H1 (cell line): ENCODE measurements around the gene CGNL1. TPM values are rescaled to one million over a fixed set of nuclear protein-coding genes. Genes with fewer than 3 reads are reported as not detected.

Source experiments
- CTCF ChIA-PET: fragments of 300-600 bp; sonication (Branson Sonifier 250); formaldehyde crosslinking; loops from one replicate; lab custom pipeline; 2021; ENCODE audit not compliant: partially characterized antibody; lab: Charles Lee
- POLR2A ChIA-PET: fragments of 300-600 bp; sonication (Branson Sonifier 250); formaldehyde crosslinking; loops from one replicate; lab custom pipeline; 2021; ENCODE audit warnings: inconsistent platforms; ENCODE audit not compliant: partially characterized antibody; lab: Charles Lee
- DNase-seq, 2 experiments: peaks; one replicate each; pipeline versions ENCODE4 v3.0.0 to v3.0.0-alpha.2; 2010 to 2022; ENCODE audit warnings: low spot score in 2 of 2, low read depth in 1 of 2, mixed read lengths in 1 of 2
- FAIRE-seq: peaks from 2 replicates; lab custom pipeline; 2011; peaks lifted over from hg19 to GRCh38; lab: Jason Lieb, UNC
- H2AFZ ChIP-seq: 2 replicates; pipeline ENCODE4 v1.8.1; 2012; ENCODE audit warnings: low read length, inconsistent platforms
- H2AK5ac ChIP-seq: 2 replicates; pipeline ENCODE4 v1.6.1; 2013; ENCODE audit warnings: low read depth, low read length
- H2BK120ac ChIP-seq: replicated peaks from 2 replicates; pipeline ENCODE3; 2013; ENCODE audit warnings: low read depth, low read length, inconsistent platforms
- H2BK12ac ChIP-seq: 2 replicates; pipeline ENCODE4 v1.6.1; 2013; ENCODE audit warnings: low read depth, low read length
- H2BK15ac ChIP-seq: 2 replicates; pipeline ENCODE4 v1.6.1; 2013; ENCODE audit warnings: low read length
- H2BK20ac ChIP-seq: 2 replicates; pipeline ENCODE4 v1.6.1; 2013; ENCODE audit warnings: low read length
- H2BK5ac ChIP-seq: 2 replicates; pipeline ENCODE4 v1.6.1; 2013; ENCODE audit warnings: low read depth, low read length
- H3K14ac ChIP-seq: 2 replicates; pipeline ENCODE4 v1.6.1; 2013; ENCODE audit warnings: inconsistent platforms; ENCODE audit not compliant: insufficient read length
- H3K18ac ChIP-seq: 2 replicates; pipeline ENCODE4 v1.6.1; 2013; ENCODE audit warnings: low read length; ENCODE audit errors: extremely low read depth
- H3K23ac ChIP-seq: 2 replicates; pipeline ENCODE4 v1.6.1; 2013; ENCODE audit warnings: inconsistent platforms; ENCODE audit not compliant: insufficient read length
- H3K23me2 ChIP-seq: 2 replicates; pipeline ENCODE4 v1.6.1; 2013; ENCODE audit warnings: low read depth, low read length
- H3K27ac ChIP-seq: 2 replicates; pipeline ENCODE4 v1.6.1; 2011; ENCODE audit warnings: low read depth, low read length, inconsistent platforms
- H3K27me3 ChIP-seq, 4 experiments: replicated peaks in 1 of 4; 1 replicate in 1 of 4; 2 replicates in 3 of 4; pipeline versions ENCODE4 v1.6.1 to v1.8.1; 2011 to 2013; ENCODE audit warnings: low read length in 3 of 4, mild to moderate bottlenecking in 3 of 4, inconsistent platforms in 2 of 4, mixed read lengths in 2 of 4, moderate library complexity in 1 of 4; ENCODE audit not compliant: control insufficient read depth in 3 of 4, insufficient read depth in 3 of 4; ENCODE audit errors: extremely low read depth in 1 of 4
- H3K36me3 ChIP-seq, 4 experiments: 2 replicates each; pipeline versions ENCODE4 v1.6.1 to v1.8.1; 2011 to 2013; ENCODE audit warnings: mild to moderate bottlenecking in 4 of 4, low read length in 3 of 4, moderate library complexity in 2 of 4, control low read depth in 1 of 4, inconsistent platforms in 1 of 4; ENCODE audit not compliant: insufficient read depth in 4 of 4, control insufficient read depth in 2 of 4
- H3K4ac ChIP-seq: replicated peaks from 2 replicates; pipeline ENCODE3; 2013; ENCODE audit warnings: low read length, low read depth, mixed read lengths, inconsistent platforms; ENCODE audit not compliant: insufficient read length
- H3K4me1 ChIP-seq, 4 experiments: replicated peaks in 1 of 4; 1 replicate in 1 of 4; 2 replicates in 3 of 4; pipeline versions ENCODE4 v1.6.1 to v1.8.1; 2011 to 2013; ENCODE audit warnings: low read length in 3 of 4, inconsistent platforms in 2 of 4, mixed read lengths in 1 of 4; ENCODE audit not compliant: insufficient read depth in 4 of 4, control insufficient read depth in 3 of 4
- H3K4me2 ChIP-seq, 2 experiments: 2 replicates each; pipeline versions ENCODE4 v1.6.1 to v1.8.1; 2011 to 2013; ENCODE audit warnings: low read depth in 2 of 2, low read length in 2 of 2, control low read depth in 1 of 2, inconsistent platforms in 1 of 2, mild to moderate bottlenecking in 1 of 2; ENCODE audit not compliant: insufficient read depth in 1 of 2
- H3K4me3 ChIP-seq, 4 experiments: fragments of 200-600, 300-600 bp in 1 of 4; sonication (generic), shearing (Covaris generic), sonication (Bioruptor Twin) in 1 of 4; 2 replicates each; pipeline versions ENCODE4 v1.5.1 to v1.8.1; 2011 to 2016; ENCODE audit warnings: low read length in 4 of 4, low read depth in 3 of 4, control low read depth in 2 of 4, inconsistent platforms in 2 of 4, mild to moderate bottlenecking in 2 of 4, mixed read lengths in 1 of 4, moderate library complexity in 1 of 4; ENCODE audit not compliant: insufficient read depth in 2 of 4; ENCODE audit errors: extremely low read depth in 1 of 4
- H3K56ac ChIP-seq: replicated peaks from 2 replicates; pipeline ENCODE3; 2013; ENCODE audit warnings: low read depth, mild to moderate bottlenecking, mixed read lengths, low read length, inconsistent platforms; ENCODE audit not compliant: insufficient read length
- H3K79me1 ChIP-seq: 2 replicates; pipeline ENCODE4 v1.6.1; 2013; ENCODE audit warnings: low read depth, low read length, control low read depth
- H3K79me2 ChIP-seq, 2 experiments: 2 replicates each; pipeline versions ENCODE4 v1.6.1 to v1.8.1; 2012 to 2013; ENCODE audit warnings: low read length in 2 of 2, mild to moderate bottlenecking in 2 of 2, inconsistent platforms in 1 of 2; ENCODE audit not compliant: insufficient read depth in 2 of 2, control insufficient read depth in 1 of 2
- H3K9ac ChIP-seq, 4 experiments: replicated peaks in 1 of 4; 1 replicate in 1 of 4; 2 replicates in 3 of 4; pipeline versions ENCODE4 v1.6.1 to v1.8.1; 2011 to 2013; ENCODE audit warnings: low read depth in 3 of 4, low read length in 3 of 4, control low read depth in 2 of 4, mild to moderate bottlenecking in 2 of 4, moderate library complexity in 2 of 4, inconsistent platforms in 1 of 4; ENCODE audit errors: extremely low read depth in 1 of 4
- H3K9me3 ChIP-seq, 2 experiments: 2 replicates each; pipeline versions ENCODE4 v1.6.1 to v1.8.1; 2012 to 2013; ENCODE audit warnings: mild to moderate bottlenecking in 2 of 2, moderate library complexity in 2 of 2, control low read depth in 1 of 2, inconsistent platforms in 1 of 2, low read depth in 1 of 2, low read length in 1 of 2, mixed read lengths in 1 of 2; ENCODE audit not compliant: insufficient read depth in 2 of 2
- H4K20me1 ChIP-seq, 2 experiments: replicated peaks in 1 of 2; 2 replicates each; pipeline versions ENCODE3 to v1.8.1; 2011 to 2013; ENCODE audit warnings: inconsistent platforms in 2 of 2, low read length in 2 of 2, mild to moderate bottlenecking in 1 of 2; ENCODE audit not compliant: insufficient read depth in 2 of 2, control insufficient read depth in 1 of 2
- H4K5ac ChIP-seq: 2 replicates; pipeline ENCODE4 v1.6.1; 2013; ENCODE audit warnings: low read length, low read depth, mixed read lengths, inconsistent platforms; ENCODE audit not compliant: insufficient read length
- H4K8ac ChIP-seq: 2 replicates; pipeline ENCODE4 v1.8.0; 2013; ENCODE audit warnings: mild to moderate bottlenecking, moderate library complexity, low read length, inconsistent platforms; ENCODE audit not compliant: insufficient read depth; ENCODE audit errors: extremely low read depth
- H4K91ac ChIP-seq: replicated peaks from 2 replicates; pipeline ENCODE3; 2013; ENCODE audit warnings: low read length, mixed read lengths, inconsistent platforms; ENCODE audit not compliant: insufficient read length
- BACH1 ChIP-seq: IDR thresholded peaks from 2 replicates; pipeline ENCODE4 v1.6.1; 2012; ENCODE audit warnings: low read length, improper control_type of control experiment
- CBX5 ChIP-seq: fragments of 300-800, 300-1000 bp; sonication (generic); IDR thresholded peaks from 2 replicates; pipeline ENCODE4 v1.7.1; 2016; ENCODE audit warnings: antibody characterized with exemption, low read length, low read depth
- CBX8 ChIP-seq: fragments of 300-800, 300-1000 bp; sonication (generic); IDR thresholded peaks from 2 replicates; pipeline ENCODE4 v1.7.1; 2016; ENCODE audit warnings: low read depth, low read length, borderline replicate concordance
- CTBP2 ChIP-seq: IDR thresholded peaks from 2 replicates; pipeline ENCODE4 v1.7.0; 2011; ENCODE audit warnings: borderline replicate concordance, mild to moderate bottlenecking, moderate library complexity, mixed read lengths, low read length; ENCODE audit not compliant: insufficient read depth, insufficient read length
- HDAC2 ChIP-seq, 2 experiments: fragments of 300-600 bp in 1 of 2; sonication (generic) in 1 of 2; IDR thresholded peaks; 2 replicates each; pipeline ENCODE4 v1.6.1; 2011 to 2012; ENCODE audit warnings: low read depth in 2 of 2, low read length in 2 of 2, mild to moderate bottlenecking in 2 of 2, moderate library complexity in 2 of 2, borderline replicate concordance in 1 of 2, inconsistent platforms in 1 of 2
- HDAC6 ChIP-seq: IDR thresholded peaks from one replicate; pipeline ENCODE4 v1.7.1; 2012; ENCODE audit warnings: low read depth, mild to moderate bottlenecking, inconsistent platforms, low read length, moderate library complexity
- JUN ChIP-seq: IDR thresholded peaks from 2 replicates; pipeline ENCODE4 v1.6.1; 2011; ENCODE audit warnings: low read depth, mild to moderate bottlenecking, improper control_type of control experiment, low read length
- KDM4A ChIP-seq: IDR thresholded peaks from one replicate; pipeline ENCODE4 v1.7.1; 2012; ENCODE audit warnings: low read depth, mild to moderate bottlenecking, moderate library complexity, low read length, inconsistent platforms; ENCODE audit not compliant: severe bottlenecking
- MAFK ChIP-seq: IDR thresholded peaks from 2 replicates; pipeline ENCODE4 v1.6.1; 2012; ENCODE audit warnings: low read depth, mild to moderate bottlenecking, improper control_type of control experiment, low read length
- SIN3A ChIP-seq, 2 experiments: IDR thresholded peaks in 1 of 2; conservative IDR thresholded peaks in 1 of 2; 2 replicates each; pipeline ENCODE4 v1.6.1; 2011 to 2012; ENCODE audit warnings: low read length in 2 of 2, improper control_type of control experiment in 1 of 2, low read depth in 1 of 2, mild to moderate bottlenecking in 1 of 2
- SP2 ChIP-seq: IDR thresholded peaks from 2 replicates; pipeline ENCODE4 v1.6.1; 2012; ENCODE audit warnings: mild to moderate bottlenecking, low read length, inconsistent platforms
- TAF7 ChIP-seq: optimal IDR thresholded peaks from 2 replicates; pipeline ENCODE3; 2011; ENCODE audit warnings: low read depth, mild to moderate bottlenecking, inconsistent platforms, low read length, moderate library complexity, borderline replicate concordance
- TBP ChIP-seq: IDR thresholded peaks from 2 replicates; pipeline ENCODE4 v1.6.1; 2011; ENCODE audit warnings: low read depth, low read length, improper control_type of control experiment
- TEAD4 ChIP-seq: IDR thresholded peaks from 2 replicates; pipeline ENCODE4 v1.6.1; 2012; ENCODE audit warnings: low read depth, low read length, inconsistent platforms, mixed read lengths
- YY1 ChIP-seq: IDR thresholded peaks from 2 replicates; pipeline ENCODE4 v1.6.1; 2011; ENCODE audit warnings: low read depth, mild to moderate bottlenecking, low read length
- WGBS, 2 experiments: shearing (Covaris generic) in 1 of 2; methylation state at CpG; one replicate each; pipeline versions ENCODE4 v1.1.6 to v1.1.7; 2013 to 2015; ENCODE audit warnings: low lambda C conversion rate in 2 of 2, mixed read lengths in 2 of 2, inconsistent platforms in 1 of 2, low coverage in 1 of 2, missing lambda C conversion rate in 1 of 2; ENCODE audit not compliant: insufficient replicate concordance in 2 of 2, insufficient coverage in 1 of 2, insufficient read length in 1 of 2; ENCODE audit errors: extremely low coverage in 1 of 2, missing lambda C conversion rate in 1 of 2; 5-methylcytosine and 5-hydroxymethylcytosine counted together
- polyA plus RNA-seq, 7 experiments: library from polyadenylated mRNA; depleted of rRNA in 3 of 7; stranded (reverse) in 5 of 7; unstranded in 2 of 7; fragments of >200 nt in 5 of 7; fragments of 200-250 nt in 2 of 7; gene quantifications; 1 replicate in 5 of 7; 2 replicates in 1 of 7; 4 replicates in 1 of 7; pipeline versions ENCODE4 v1.2.1 to v1.2.3, GENCODE V29; 2011 to 2013; ENCODE audit warnings: missing spikeins in 2 of 7, mixed read lengths in 2 of 7
- total RNA-seq: library from RNA; stranded (reverse); fragmentation: NEBNext Ultra II Directional; extraction: Animal tissue kit (Norgen Biotek cat#: 25700); gene quantifications from 2 replicates; pipeline ENCODE4 v1.2.1, GENCODE V29; 2021

Gene CGNL1
- total and polyA plus RNA-seq, 2 of the 8 experiments (the other 6 are each of a cell fraction or from before 2014, with no cell fraction given): 21.8 to 75.6 TPM

DNA sequence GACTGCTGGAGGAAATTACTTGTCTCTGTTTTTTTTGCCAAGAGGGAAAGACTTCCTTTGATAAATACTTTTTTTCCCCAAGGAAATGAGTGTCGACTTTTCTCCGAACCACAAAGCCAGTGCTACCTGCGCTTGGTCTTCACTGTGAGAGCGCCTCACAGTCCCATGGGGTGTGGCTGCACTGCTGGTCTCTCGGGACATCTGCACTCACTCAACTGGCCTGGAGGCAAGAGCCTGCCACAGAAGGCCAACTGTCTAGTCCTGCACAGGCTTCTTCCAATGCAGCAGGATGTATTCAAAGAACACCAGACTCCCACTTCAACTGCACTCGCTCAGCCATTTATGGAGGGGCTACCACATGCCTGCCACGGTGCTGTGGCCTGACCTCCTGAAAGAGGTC, 40.6 kb upstream of the CGNL1 start:
- H3K4me2 ChIP-seq: no peak overlapping the region
- no peak overlapping the region for H2AK5ac ChIP-seq
- H3K18ac ChIP-seq: no peak overlapping the region
- FAIRE-seq (no peak), DNase-seq (no peak)
- H3K9ac ChIP-seq: no peak overlapping the region
- no peaks in the 10 kb centered on the region for H3K36me3 ChIP-seq
- no peaks in the 10 kb centered on the region for H3K79me1 ChIP-seq
- no peaks in the 10 kb centered on the region for H3K79me2 ChIP-seq
- H3K4me3 ChIP-seq: no peak overlapping the region
- no peaks in the 10 kb centered on the region for H3K23me2 ChIP-seq
- no peak overlapping the region for H2AFZ ChIP-seq
- no peak overlapping the region for H3K14ac ChIP-seq
- H3K23ac ChIP-seq: no peak overlapping the region
- H2BK5ac ChIP-seq: no peak overlapping the region
- no peaks in the 10 kb centered on the region for H3K9me3 ChIP-seq
- H2BK15ac ChIP-seq: no peak overlapping the region
- H4K91ac ChIP-seq: no peak overlapping the region
- CTCF ChIA-PET: interaction anchor here (0.6 to 14.4 kb wide), 9 partner anchors 10 to 207 kb away, joined by 3 to 302 read pairs (median 4); no protein-coding TSS in a partner anchor
- no peak overlapping the region for H2BK12ac ChIP-seq
- H2BK20ac ChIP-seq: no peak overlapping the region
- POLR2A ChIA-PET: no interaction called here
- WGBS, 2 experiments: 80% methylated on average over 7 of the region's 7 CpGs; no CpG with 5 or more reads in 1 of the 2 experiments
- H4K20me1 ChIP-seq: no peaks in the 10 kb centered on the region
- no peak overlapping the region for H3K4ac ChIP-seq
- no peaks in the 10 kb centered on the region for H3K27me3 ChIP-seq
- no peak overlapping the region for H2BK120ac ChIP-seq
- H3K4me1 ChIP-seq: peaks cover 0 to 4% (median under 1%) of the 10 kb centered on the region in 4 experiments; a peak in 1 of 7 replicates
- no peak overlapping the region for H4K8ac ChIP-seq
- no peak overlapping the region for H3K56ac ChIP-seq
- no peak overlapping the region for H4K5ac ChIP-seq
- H3K27ac ChIP-seq: no peak overlapping the region
- TF ChIP-seq CBX8: no peak
- no peak for TF ChIP-seq BACH1
- no peak for TF ChIP-seq KDM4A
- no peak for TF ChIP-seq CTBP2
- TF ChIP-seq MAFK: no peak
- TF ChIP-seq HDAC2 (IDR thresholded peaks at IDR 0.05; ENCODE audit: borderline replicate concordance in 1 of 2, low read depth in 2 of 2, low read length in 2 of 2): no peak
- TF ChIP-seq CBX5: no peak
- no peak for TF ChIP-seq SP2
- no peak for TF ChIP-seq TAF7
- TF ChIP-seq HDAC6: no peak
- no peak for TF ChIP-seq SIN3A (conservative IDR thresholded peaks at IDR 0.05 in 1 of 2, IDR thresholded peaks at IDR 0.05 in 1 of 2; ENCODE audit: low read depth in 1 of 2, low read length in 2 of 2)
- TF ChIP-seq JUN: no peak
- no peak for TF ChIP-seq TEAD4
- no peak for TF ChIP-seq YY1
- TF ChIP-seq TBP: no peak
